ENCODE data around the gene KIF20B. TPM values are rescaled to one million over a fixed set of nuclear protein-coding genes. Genes with fewer than 3 reads are reported as not detected.

KIF20B gene
- total RNA-seq, 1 experiment from 2014 or later, result 59.1 TPM

- no peak for DNase-seq
- Histone ChIP-seq H3K79me1 (ENCODE audit: insufficient read depth, low read depth, low read length, poor library complexity, severe bottlenecking) (no peaks in the 10 kb centered on the region), H2BK15ac (ENCODE audit: low read depth, low read length) (no peak overlapping the region), H3K4ac (ENCODE audit: low read depth, low read length) (no peak overlapping the region), H3K9ac (ENCODE audit: extremely low read depth, insufficient read length, low read length) (no peak overlapping the region), H2AFZ (ENCODE audit: low read length) (no peak overlapping the region), H2BK12ac (ENCODE audit: insufficient read length, low read depth, low read length) (no peak overlapping the region), H3T11ph (ENCODE audit: low read length) (no peak overlapping the region), H3K9me3 (ENCODE audit: control insufficient read depth, low read depth, low read length) (no peaks in the 10 kb centered on the region), H4K91ac (ENCODE audit: insufficient read length, low read depth, low read length) (no peak overlapping the region), H4K8ac (replicated peaks; ENCODE audit: insufficient read length, low read depth, low read length) (no peak overlapping the region), H3K14ac (ENCODE audit: insufficient read depth, low read length) (no peak overlapping the region), H3K23ac (ENCODE audit: insufficient read length, low read depth, low read length) (no peak overlapping the region), H4K5ac (ENCODE audit: insufficient read length, low read depth, low read length) (no peak overlapping the region), H2BK120ac (ENCODE audit: low read depth, low read length, poor library complexity, severe bottlenecking) (no peak overlapping the region), H2BK5ac (ENCODE audit: insufficient read length, low read length) (no peak overlapping the region), H3K27me3 (ENCODE audit: insufficient read depth, low read length) (no peaks in the 10 kb centered on the region; the same call in 1 of the 2 replicates), H3K18ac (ENCODE audit: insufficient read length, low read depth, low read length) (no peak overlapping the region), H3K56ac (ENCODE audit: insufficient read length, low read depth, low read length) (no peak overlapping the region), H4K20me1 (ENCODE audit: control insufficient read depth, insufficient read depth, insufficient read length) (no peaks in the 10 kb centered on the region), H3K27ac (ENCODE audit: insufficient read length, low read depth, low read length) (no peak overlapping the region), H3K23me2 (ENCODE audit: insufficient read length, low read depth, low read length, poor library complexity, severe bottlenecking) (no peaks in the 10 kb centered on the region), H3K79me2 (ENCODE audit: insufficient read depth, low read length) (no peaks in the 10 kb centered on the region), H3K4me2 (ENCODE audit: insufficient read depth, insufficient read length, low read length) (no peak overlapping the region), H3K4me1 (ENCODE audit: insufficient read depth, low read length) (no peaks in the 10 kb centered on the region), H2BK20ac (ENCODE audit: low read depth, low read length, poor library complexity, severe bottlenecking) (no peak overlapping the region), H2AK5ac (ENCODE audit: insufficient read length, low read length) (no peak overlapping the region)
- Mint-ChIP-seq H3K36me3 (ENCODE audit: insufficient read depth in 1 of 3, low read depth in 3 of 3) (no peaks in the 10 kb centered on the region), H3K9me3 (no peaks in the 10 kb centered on the region; a peak in 1 of 5 replicates), H3K4me1 (peaks cover 18 to 20% of the 10 kb centered on the region in 2 experiments), H3K4me3 (no peak overlapping the region), H3K27ac (no peak overlapping the region), H3K27me3 (ENCODE audit: low read depth) (peaks cover 18% of the 10 kb centered on the region)
- no peak for TF ChIP-seq CTCF (conservative IDR thresholded peaks at IDR 0.05)
These were observed 24.0 kb upstream of the KIF20B start for GRCh38 chr10:89677341-89677740.
